Activated CD4-positive, alpha-beta T cell treated with anti-CD3 and anti-CD28 coated beads for 48 hours (primary cell): ENCODE results near the gene MEF2A.
"Not testable (repeated sequence)": the region's sequence is repeated elsewhere in the genome, so short reads cannot be mapped to it uniquely, and the experiment has no call there.

ENCODE experiments used
- DNase-seq: peaks from one replicate; pipeline ENCODE4 v3.0.0-alpha.2; 2020

The MEF2A gene

DNA sequence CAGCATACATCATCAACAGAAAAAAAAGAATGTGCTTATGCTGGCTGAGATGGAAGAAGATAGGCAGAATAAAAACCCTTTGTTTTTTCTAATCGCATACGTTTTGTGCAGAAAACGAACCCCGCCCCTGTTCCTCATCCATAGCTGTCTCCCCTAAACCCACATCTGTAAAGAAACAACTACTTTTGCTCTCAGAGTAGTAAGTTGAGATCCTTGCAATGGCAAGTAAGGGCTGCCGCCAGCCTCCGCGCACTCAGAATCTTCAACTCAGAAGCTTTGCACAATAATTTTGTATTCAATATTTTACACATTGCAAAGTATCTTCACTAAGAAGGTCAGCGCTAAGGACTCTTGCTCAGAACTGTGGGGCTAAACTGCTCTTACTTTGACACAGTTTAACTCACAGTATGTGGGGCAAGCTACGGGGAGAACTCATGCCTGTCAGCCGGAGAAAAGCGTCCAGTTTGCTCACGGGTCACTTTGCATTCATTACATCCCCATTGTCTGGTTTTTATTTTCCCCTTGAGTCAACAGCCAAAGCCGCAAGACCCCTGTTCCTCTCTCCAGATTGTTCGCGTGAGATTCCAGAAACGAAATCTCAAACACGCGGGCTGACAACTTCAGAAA is 166.5 kb downstream of the MEF2A start:
- no peak for DNase-seq

DNA sequence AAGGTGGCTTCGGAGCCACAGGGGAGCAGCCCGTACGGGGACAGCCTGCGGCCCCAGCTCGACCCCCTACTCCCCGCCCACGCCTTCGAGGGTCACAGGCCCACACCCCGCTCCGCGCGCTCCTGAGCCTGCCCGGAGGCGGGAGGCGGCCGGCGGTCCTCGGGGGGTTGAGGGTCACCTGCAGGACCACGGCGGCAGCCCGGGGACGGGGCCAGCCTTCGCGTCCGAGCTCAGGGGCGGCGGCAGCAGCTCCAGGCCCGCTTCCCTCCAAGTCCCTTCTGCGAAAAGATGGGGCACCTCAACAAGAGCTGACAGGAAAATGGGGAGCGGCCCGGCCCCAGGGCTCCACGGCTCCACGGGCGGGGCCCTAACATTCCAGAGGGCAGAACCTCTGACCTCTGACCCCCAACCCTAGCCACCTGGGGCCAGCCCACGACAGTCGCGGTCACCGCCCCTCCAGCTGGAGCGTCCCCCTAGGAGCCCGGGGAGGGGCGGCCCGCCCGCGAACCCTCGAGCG is 167.0 kb downstream of the MEF2A start:
- DNase-seq = peak; percentile 21

DNA sequence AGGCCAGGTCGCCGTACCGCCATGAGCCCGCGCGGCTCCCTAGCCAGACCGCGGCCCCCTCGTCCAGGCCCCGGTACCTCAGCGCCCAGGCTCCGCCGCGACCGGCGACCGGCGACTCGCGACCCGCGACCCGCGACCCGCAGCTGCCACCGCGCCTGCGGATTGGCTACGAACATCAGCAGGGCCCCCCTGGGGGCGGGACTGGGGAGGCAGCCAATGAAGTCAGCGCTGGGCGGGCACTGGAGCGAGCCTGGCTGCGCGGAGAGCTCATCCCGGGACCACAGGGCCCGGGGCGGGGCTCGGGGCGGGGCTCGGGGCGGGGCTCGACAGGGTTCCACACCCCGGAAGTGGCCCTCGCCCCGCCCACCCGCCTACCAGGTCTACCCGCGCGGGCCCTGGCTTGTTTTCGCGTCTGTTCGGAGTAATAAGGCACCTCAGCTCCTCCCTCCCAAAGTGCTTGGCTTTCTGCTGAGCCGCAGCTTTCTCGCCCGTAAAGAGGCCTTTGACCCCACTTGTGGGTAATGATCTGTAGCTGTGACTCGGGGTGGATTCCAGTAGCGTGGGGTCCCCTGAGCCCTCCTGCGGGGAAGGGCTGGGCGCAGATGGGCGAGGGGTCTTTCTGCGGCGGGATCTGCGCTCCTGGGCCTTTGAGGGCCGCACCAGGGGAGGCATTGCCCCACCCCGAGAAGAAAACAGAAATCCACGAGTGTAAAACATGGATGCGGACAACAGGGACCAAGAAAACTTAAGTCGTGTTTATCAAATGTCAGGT is 167.7 kb downstream of the MEF2A start, which contains the start of gene LYSMD4:
Gene LYSMD4 (minus strand): TSS at position 170 of the 772 bp plus-strand sequence. CDS start 1,438 bp downstream, outside the sequence.
- DNase-seq = peak; percentile 99

DNA sequence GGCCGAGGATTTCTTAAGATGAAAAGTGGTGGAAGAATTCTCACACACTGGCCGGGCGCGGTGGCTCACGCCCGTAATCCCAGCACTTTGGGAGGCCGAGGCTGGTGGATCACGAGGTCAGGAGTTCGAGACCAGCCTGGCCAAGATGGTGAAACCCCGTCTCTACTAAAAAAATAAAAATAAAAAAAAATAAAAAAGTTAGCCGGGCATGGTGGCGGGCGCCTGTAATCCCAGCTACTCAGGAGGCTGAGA is 168.2 kb downstream of the MEF2A start:
- DNase-seq = not testable (repeated sequence)

DNA sequence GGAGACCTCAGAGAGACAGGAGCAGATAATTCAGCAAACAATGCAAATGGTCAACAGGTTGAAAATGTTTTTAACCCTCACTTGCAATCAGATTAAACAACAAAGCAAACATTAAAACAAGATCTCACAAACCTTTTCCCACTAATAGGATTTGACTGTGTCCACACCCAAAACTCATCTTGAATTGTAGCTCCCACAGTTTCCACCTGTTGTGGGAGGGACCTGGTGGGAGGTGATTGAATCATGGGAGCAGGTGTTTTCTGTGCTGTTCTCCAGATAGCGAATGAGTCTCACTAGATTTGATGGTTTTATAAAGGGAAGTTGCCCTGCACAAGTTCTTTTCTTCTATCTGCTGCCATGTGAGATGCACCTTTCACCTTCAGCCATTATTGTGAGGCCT is 168.8 kb downstream of the MEF2A start:
- no peak for DNase-seq

DNA sequence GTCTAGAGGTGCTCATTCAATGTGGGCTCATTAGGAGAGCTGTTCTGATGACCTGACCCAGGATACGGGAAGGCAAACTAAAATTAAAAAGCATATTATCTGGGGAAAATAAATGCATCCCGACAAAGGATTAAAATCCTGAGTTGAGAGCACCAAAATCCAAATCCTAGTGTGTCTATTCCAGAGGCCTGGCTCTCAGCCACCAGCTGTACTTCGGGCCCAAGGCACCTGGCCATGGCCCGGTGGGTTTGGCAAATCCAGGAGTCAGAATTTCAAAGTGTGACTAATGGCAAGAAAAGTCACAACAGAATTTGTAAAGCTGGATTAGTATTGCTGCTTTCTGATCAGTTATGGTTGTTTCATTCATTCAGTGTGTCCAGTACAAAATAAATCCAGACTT is 170.1 kb downstream of the MEF2A start:
- no peak for DNase-seq

DNA sequence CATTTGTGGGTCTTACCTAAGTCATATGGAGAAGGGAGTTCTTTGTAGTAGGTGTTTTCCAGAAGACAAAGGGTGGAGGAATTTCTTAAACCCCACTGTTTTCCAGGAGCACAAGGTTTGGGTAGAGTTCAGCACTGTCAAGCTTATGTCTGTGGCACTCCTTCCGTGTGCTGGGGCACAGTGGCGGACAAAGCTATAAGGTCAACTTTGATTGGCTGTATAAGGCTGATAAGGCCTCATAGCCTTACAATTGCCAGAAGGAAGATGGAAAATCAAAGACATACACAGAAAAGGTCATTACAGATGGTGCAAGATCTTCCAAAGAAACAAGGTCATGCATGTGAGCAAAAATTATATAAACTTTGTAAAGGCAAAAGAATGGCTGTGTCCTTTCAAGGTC is 170.9 kb downstream of the MEF2A start:
- DNase-seq = no peak

DNA sequence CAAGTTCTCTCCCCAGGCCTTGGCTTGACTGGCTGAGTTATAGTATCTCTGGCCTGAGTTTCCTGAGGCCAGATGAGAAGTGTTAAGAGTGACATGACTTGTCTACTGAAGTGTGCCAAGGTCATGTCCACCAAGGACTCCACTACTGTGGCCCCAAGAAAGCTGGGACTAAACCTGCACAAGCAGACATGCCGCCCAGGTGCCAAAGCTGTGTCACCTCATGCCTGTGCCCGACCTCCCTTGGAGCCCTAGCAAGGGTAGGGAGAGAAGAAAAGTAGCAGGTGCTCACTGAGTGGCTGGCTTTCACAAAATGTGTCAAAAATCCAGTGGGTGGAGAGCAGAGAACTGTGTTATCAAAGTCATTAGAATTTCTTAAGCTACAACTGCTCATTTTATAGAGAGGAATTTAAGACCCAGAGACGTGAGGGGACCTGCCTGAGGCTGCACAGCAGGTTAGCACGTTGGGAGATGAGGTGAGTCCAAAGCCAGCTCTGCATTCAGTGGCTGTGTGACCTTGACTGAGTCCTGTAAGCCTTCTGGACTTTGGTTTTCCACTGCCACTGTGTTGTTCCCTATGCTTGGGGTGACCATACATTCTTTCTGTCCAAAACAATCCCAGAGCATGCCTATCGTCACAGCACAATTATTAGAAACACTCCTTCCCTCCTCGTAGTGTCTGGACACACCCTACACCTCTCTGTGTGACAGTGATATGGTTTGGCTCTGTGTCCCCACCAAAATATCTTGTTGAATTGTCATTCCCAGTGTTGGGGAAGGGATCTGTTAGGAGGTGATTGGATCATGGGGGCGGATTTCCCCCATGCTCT is 172.4 kb downstream of the MEF2A start:
- no peak for DNase-seq

DNA sequence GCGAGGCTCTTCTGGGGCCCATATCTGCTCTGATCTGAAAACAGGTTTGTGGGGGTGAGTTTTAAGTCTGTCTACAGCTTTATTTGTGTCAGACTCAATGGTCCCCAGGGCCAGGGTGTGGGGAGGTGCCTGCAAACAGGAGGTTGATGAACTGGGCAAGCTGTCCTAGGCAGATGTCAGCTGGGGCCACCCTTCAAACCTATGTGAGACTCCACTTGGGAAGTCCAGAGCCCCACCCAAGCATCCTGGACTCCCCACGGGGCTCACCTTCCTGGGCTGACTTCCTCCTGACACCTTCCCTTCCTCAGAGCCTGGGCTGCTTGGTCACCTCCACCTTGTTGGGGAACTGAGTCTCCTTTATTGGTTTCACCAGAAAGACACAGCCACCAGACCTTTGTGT is 176.1 kb downstream of the MEF2A start:
- DNase-seq = no peak

DNA sequence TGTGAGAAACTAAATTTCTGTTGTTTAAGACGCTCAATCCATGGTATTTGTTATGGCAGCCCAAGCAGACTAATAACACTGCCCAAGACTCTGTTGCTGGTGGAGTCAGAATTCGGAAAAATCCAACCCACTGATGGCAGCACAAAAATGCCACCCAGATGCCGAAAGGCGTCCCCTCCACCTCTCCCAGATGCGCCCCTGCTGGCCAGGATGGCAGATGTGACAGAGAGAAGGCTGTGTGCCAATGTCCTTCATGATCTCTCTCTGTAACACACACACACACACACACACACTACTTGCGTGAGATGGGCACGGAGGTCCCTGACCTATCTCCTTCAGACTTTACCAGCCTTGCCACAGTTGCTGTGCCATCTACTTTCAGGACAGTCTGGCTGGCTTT is 178.4 kb downstream of the MEF2A start:
- no peak for DNase-seq

DNA sequence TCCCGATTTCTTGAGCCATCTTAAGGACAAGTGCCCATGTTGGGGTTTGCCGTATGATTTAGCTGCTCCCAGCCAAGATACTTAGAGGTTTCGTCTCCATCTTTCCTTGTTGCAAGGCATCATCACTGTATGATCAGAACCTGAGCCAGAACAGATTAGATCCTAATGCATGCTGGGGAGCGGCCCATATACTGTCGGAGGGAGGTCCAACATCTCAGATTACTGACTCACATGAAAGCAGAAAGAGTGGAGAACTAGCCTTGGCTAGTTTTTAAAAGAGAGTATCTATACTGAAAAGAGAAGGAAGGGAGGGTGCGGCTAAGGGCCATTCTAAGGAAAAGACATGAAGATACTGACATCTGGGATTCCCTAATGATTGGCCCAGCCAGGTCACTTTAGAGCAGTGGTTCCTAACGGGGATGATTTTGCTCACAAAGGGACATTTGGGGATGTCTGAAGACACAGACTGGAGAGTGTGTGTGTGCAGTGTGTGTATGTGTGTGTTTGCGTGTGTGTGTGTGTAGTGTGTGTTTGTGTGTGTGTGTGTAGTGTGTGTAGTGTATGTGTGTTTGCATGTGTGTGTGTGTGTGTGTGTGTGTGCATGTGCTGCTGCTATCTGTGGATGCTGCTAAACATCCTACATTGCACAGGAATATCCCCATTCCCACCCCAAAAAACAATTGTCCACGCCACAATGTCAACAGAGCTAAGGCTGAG is 179.7 kb downstream of the MEF2A start:
- DNase-seq = no peak

DNA sequence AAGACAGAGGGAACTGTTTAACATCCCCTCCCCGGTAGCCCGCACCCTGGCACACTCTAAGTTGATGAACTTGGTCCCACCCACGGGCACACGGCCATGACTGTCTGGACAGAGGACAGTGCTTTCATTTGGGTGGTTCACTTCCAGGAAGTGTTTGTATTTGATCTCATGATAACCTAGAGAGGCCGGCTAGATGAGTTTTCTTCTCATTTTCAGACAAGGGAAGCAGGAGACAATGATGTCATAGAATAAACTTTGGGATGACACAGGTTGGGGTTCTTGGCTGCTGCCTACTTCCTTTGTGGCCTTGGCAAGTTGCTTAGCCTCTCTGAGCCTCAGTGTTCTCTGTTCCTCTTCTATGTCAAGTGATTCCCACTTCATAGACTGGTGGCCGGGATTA is 183.6 kb downstream of the MEF2A start:
- DNase-seq = no peak

DNA sequence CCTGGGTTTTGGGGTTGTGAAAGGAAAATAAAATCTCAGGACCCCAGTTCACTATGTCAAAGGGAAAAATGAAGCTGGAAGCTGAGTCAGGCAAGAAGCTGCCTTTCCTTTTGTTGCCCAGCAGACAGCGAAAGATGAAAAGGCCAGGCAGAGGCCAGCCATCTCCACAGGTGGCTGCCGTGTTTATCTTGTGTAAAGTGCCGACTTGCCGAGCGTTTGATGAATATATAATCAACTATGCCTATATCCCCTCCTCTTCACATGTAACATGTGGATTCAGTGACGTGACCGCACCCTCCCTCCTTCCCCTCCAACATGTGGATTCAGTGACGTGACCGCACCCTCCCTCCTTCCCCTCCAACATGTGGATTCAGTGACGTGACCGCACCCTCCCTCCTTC is 184.5 kb downstream of the MEF2A start:
- DNase-seq = not testable (repeated sequence)

DNA sequence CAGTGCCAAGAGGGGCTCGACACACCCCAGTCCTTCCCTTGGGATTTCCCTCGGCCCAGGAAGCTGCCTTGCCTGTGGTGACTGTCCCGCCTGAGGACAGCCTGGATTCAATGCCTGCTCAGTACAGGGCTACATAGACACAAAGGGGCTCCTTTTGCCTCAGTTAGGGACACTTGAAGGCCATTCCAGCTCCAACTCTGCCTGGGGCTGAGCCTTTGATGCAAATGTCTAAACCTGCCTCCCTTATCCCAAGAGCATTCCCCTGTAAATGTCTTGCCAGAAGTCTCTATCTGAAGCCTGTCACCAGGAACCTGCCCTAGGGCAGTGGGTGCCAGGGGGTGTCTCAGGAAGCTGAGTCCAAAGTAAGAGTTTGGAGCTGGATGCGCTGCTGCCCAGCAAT is 186.8 kb downstream of the MEF2A start:
- no peak for DNase-seq

DNA sequence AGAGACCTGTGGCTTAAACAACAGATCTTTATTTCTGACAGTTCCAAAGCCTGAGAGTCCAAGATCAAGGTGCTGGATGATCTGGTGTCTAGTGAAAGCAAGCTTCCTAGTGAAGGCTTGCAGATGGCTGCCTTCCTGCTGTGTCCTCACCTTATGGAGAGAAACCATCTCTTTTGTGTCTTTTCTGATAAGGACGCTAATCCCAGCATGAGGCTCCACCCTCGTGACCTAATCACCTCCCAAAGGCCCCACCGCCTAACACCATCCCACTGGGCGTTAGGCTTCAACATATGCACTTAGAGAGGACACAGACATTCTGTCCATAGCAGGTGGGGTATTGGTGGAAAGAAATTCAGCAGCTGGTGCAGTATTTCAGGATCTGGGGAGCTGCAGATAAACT is 187.3 kb downstream of the MEF2A start:
- DNase-seq = no peak

DNA sequence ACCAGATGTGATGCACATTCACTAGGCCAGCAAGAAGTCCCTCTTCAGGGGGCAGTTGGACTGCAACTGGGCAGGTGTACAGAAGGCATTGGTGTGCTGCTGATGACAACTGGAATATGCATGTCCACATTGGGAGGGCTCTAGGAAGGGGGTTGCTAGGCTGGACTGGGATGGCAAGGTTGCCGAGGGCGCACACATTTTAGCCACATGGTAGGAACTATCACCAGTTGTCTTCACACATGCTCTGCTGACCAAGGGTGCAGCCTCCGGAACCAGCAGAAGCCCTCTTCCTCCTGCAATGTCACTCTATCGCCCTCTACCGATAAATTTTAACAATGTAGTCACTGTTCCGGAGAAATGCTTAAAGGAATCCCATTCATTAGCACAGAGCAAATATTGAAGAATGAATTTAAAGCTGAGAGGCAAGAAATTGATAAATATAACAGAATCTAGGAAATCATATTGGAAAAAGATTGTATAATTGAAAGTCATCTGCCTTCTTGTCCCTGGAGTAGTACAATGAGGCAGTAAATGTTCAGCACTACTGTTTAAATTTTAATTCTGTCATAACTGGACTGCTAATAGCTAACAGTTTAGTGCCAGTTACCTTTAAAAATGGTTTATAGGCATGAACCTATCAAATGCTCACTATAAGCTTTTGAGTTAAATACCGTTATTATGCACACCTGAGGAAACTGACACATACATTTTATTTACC is 190.1 kb downstream of the MEF2A start:
- peak; percentile 36 for DNase-seq

DNA sequence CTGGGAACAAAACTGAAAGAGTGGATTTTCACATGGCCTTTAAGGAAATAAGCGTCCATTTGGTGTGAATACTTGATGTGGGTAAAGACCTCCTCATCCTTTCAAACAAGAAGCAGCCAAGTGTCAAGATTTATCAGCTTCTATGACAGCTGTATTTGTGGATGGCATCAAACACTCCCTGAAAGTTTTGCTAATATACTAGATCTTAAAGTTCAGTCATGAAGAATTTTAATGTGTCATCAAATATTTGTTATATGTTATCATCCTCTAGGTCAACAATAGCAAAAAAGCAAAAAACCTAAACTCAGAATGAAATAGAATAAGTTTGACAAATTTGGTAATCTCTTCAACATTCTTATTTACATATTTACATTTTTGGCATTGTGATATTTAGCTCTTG is 196.5 kb downstream of the MEF2A start:
- no peak for DNase-seq

DNA sequence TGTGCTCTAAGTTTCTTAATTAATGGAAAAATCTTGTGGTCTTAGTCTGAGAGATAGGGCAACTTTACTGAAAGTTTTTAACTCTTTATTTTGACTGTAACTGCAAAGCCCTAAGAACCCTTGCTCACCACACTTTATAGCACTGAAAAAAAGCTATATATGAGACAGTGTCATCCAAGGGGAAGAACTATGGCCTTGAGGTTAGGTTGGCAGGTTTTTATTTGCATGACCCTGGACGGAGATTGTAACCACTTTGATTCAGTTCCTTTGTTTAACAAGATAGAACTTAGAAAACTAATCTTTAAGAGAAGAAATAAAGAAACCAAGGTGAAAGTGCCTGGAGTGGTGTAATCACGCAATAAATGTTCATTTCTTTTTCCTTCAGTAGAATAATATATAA is 198.0 kb downstream of the MEF2A start:
- no peak for DNase-seq

DNA sequence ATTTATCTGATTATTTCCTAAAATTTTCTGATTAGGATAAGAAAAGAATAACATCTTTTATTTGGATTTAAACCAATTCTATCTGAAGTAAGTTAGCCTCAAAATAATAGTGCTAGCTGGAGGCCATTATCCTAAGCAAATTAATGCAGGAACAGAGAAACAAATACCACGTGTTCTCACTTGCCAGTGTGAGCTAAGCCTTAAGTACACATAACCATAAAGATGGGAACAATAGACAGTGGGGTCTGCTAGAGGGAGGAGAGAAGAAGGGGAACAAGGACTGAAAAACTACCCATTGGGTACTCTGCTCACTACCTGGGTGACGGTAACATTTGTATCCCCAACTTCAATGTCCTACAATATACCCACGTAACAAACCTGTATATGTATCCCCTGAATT is 198.7 kb downstream of the MEF2A start:
- no peak for DNase-seq
